OCI-LY1 (cell line): Measurements from ENCODE around the gene AQP7.

ENCODE experiments used
- H2AFZ ChIP-seq: fragments of 200-600 bp; sonication (generic), shearing (Covaris generic); 2 replicates; pipeline ENCODE4 v1.6.0; 2014; ENCODE audit warnings: antibody characterized with exemption, mild to moderate bottlenecking, low read length
- H3F3A ChIP-seq: fragments of 200-600 bp; sonication (generic), shearing (Covaris generic); 2 replicates; pipeline ENCODE4 v1.6.0; 2014; ENCODE audit warnings: mild to moderate bottlenecking, antibody characterized with exemption, low read length, moderate library complexity; ENCODE audit not compliant: insufficient read depth
- H3K27ac ChIP-seq: fragments of 200-600 bp; sonication (generic); 2 replicates; pipeline ENCODE4 v1.5.1; 2014; ENCODE audit warnings: low read length, mixed run types, mild to moderate bottlenecking, low read depth; ENCODE audit not compliant: poor library complexity, severe bottlenecking
- H3K27me3 ChIP-seq: fragments of 200-600 bp; sonication (generic); 2 replicates; pipeline ENCODE4 v1.6.0; 2014; ENCODE audit warnings: antibody characterized with exemption, mild to moderate bottlenecking, low read length, moderate library complexity; ENCODE audit not compliant: insufficient read depth
- H3K36me3 ChIP-seq: fragments of 200-600 bp; sonication (generic); 2 replicates; pipeline ENCODE4 v1.6.1; 2014; ENCODE audit warnings: mild to moderate bottlenecking, antibody characterized with exemption, low read length, moderate library complexity, mixed read lengths; ENCODE audit not compliant: insufficient read depth
- H3K4me1 ChIP-seq: fragments of 200-600 bp; sonication (generic); 2 replicates; pipeline ENCODE4 v1.5.1; 2014; ENCODE audit warnings: mild to moderate bottlenecking, low read length, moderate library complexity; ENCODE audit not compliant: insufficient read depth, severe bottlenecking
- H3K4me2 ChIP-seq: fragments of 200-600 bp; sonication (generic), shearing (Covaris generic); 2 replicates; pipeline ENCODE4 v1.6.1; 2014; ENCODE audit warnings: low read length
- H3K4me3 ChIP-seq: fragments of 200-600 bp; sonication (generic); 2 replicates; pipeline ENCODE4 v1.5.1; 2014; ENCODE audit warnings: low read length, low read depth, mild to moderate bottlenecking, mixed read lengths; ENCODE audit not compliant: poor library complexity, severe bottlenecking
- H3K79me2 ChIP-seq: fragments of 200-600 bp; shearing (Covaris generic); 2 replicates; pipeline ENCODE4 v1.6.1; 2016; ENCODE audit warnings: mixed run types, low read length, mixed read lengths; ENCODE audit not compliant: insufficient read depth
- H3K9ac ChIP-seq: fragments of 200-600 bp; sonication (generic), shearing (Covaris generic); 2 replicates; pipeline ENCODE4 v1.6.1; 2014; ENCODE audit warnings: mild to moderate bottlenecking, low read length, mixed read lengths
- H3K9me2 ChIP-seq: fragments of 200-600 bp; sonication (generic), shearing (Covaris generic); 2 replicates; pipeline ENCODE4 v1.6.1; 2014; ENCODE audit warnings: low read depth, mild to moderate bottlenecking, low read length, mixed read lengths
- H3K9me3 ChIP-seq: fragments of 200-600 bp; shearing (Covaris generic); 2 replicates; pipeline ENCODE4 v1.6.1; 2014; ENCODE audit warnings: low read length, mixed read lengths
- H4K20me1 ChIP-seq: fragments of 200-600 bp; sonication (generic), shearing (Covaris generic); 2 replicates; pipeline ENCODE4 v1.6.0; 2016; ENCODE audit warnings: mild to moderate bottlenecking, low read length; ENCODE audit not compliant: insufficient read depth
- EZH2 ChIP-seq: fragments of 200-600 bp; sonication (generic), shearing (Covaris generic); IDR thresholded peaks from 2 replicates; pipeline ENCODE4 v1.8.0; 2017; ENCODE audit warnings: borderline replicate concordance, mixed run types, mild to moderate bottlenecking, antibody characterized with exemption, low read length, moderate library complexity, mixed read lengths
- TF ChIP-seq, protein P1 (sequence below): fragments of 200-600 bp; sonication (generic), shearing (Covaris generic); IDR thresholded peaks from 2 replicates; pipeline ENCODE4 v1.5.1; 2017; ENCODE audit warnings: mild to moderate bottlenecking, antibody characterized with exemption, low read length, moderate library complexity, mixed read lengths

AQP7 gene

DNA sequence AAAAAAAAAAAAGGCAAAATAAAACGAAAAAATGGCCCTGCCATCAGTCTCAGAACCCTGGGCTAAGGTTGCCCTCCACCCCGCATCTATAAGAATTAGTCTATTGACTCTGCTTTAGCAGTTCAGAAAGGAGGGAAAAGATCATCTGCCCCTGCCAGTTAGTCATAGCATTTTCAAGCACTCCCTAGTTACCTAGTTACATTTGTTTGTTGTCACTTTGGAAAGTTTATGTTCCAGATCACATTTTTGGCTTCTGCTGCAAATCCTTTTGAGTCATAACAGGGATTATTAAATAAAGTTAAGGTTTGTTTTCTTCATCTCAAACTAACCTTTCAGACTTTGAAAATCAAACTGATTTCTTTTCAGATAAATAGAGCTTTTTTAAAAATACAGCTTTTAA is 52.1 kb downstream of the AQP7 start:
- no peaks in the 10 kb centered on the region for H3K9me2 ChIP-seq
- H3K4me3 ChIP-seq = no peak overlapping the region
- H3K27ac ChIP-seq = no peak overlapping the region
- H3K9me3 ChIP-seq = no peaks in the 10 kb centered on the region
- peaks cover 68% of the 10 kb centered on the region for H3K36me3 ChIP-seq
- H3K9ac ChIP-seq = no peak overlapping the region
- no peaks in the 10 kb centered on the region for H3K79me2 ChIP-seq
- H3F3A ChIP-seq = no peaks in the 10 kb centered on the region
- no peaks in the 10 kb centered on the region for H3K4me1 ChIP-seq
- TF ChIP-seq, protein P1, sequence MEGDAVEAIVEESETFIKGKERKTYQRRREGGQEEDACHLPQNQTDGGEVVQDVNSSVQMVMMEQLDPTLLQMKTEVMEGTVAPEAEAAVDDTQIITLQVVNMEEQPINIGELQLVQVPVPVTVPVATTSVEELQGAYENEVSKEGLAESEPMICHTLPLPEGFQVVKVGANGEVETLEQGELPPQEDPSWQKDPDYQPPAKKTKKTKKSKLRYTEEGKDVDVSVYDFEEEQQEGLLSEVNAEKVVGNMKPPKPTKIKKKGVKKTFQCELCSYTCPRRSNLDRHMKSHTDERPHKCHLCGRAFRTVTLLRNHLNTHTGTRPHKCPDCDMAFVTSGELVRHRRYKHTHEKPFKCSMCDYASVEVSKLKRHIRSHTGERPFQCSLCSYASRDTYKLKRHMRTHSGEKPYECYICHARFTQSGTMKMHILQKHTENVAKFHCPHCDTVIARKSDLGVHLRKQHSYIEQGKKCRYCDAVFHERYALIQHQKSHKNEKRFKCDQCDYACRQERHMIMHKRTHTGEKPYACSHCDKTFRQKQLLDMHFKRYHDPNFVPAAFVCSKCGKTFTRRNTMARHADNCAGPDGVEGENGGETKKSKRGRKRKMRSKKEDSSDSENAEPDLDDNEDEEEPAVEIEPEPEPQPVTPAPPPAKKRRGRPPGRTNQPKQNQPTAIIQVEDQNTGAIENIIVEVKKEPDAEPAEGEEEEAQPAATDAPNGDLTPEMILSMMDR = no peak
- no peak for TF ChIP-seq EZH2
- H3K4me2 ChIP-seq = no peak overlapping the region
- no peaks in the 10 kb centered on the region for H4K20me1 ChIP-seq
- no peaks in the 10 kb centered on the region for H3K27me3 ChIP-seq
- no peak overlapping the region for H2AFZ ChIP-seq

DNA sequence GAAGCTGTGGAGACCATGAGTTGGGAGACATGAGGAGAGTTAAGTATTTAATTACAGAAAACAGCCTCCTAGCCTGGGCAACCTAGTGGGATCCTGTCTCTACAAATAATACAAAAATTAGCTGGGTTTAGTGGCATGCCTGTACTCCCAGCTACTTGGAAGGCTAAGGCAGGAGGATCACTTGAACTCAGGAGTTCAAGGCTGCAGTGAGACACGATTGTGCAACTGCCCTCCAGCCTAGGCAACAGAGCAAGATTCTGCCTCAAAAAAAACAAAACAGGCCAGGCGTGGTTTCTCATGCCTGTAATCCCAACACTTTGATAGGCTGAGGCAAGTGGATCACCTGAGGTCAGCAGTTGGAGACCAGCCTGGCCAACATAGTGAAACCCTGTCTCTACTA is 52.6 kb downstream of the AQP7 start:
- H2AFZ ChIP-seq = no peak overlapping the region
- H3F3A ChIP-seq = no peaks in the 10 kb centered on the region
- peaks cover 66% of the 10 kb centered on the region for H3K36me3 ChIP-seq
- H3K9me2 ChIP-seq = no peaks in the 10 kb centered on the region
- H3K4me3 ChIP-seq = no peak overlapping the region
- H3K9me3 ChIP-seq = no peaks in the 10 kb centered on the region
- H4K20me1 ChIP-seq = no peaks in the 10 kb centered on the region
- no peaks in the 10 kb centered on the region for H3K79me2 ChIP-seq
- H3K27me3 ChIP-seq = no peaks in the 10 kb centered on the region
- H3K27ac ChIP-seq = no peak overlapping the region
- H3K4me2 ChIP-seq = no peak overlapping the region
- H3K9ac ChIP-seq = no peak overlapping the region
- TF ChIP-seq, protein P1 = no peak
- no peak for TF ChIP-seq EZH2
- no peaks in the 10 kb centered on the region for H3K4me1 ChIP-seq

DNA sequence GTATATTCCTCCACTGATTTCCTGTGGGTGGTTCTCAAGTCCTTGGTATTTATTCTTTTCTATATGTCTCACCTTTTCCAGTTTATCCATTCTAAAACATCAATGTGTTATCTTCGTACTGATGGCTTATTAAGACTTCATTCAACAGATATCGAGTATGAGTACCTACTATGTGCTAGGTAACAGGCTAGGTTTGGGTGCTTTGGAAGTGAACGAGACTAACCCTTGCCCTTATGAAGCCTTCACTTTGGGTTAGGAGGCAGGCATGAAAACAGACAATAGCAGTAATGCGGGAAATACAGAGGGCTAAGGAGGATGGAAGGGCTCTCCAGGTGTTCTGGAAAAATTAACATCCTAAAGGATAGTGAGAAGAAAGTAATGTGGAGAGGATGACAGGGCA is 53.4 kb downstream of the AQP7 start:
- Histone ChIP-seq H3K27ac (no peak overlapping the region), H3K4me3 (no peak overlapping the region), H3K9ac (no peak overlapping the region), H3K27me3 (no peaks in the 10 kb centered on the region), H3K36me3 (peaks cover 66% of the 10 kb centered on the region), H3K4me1 (no peaks in the 10 kb centered on the region), H3K9me2 (no peaks in the 10 kb centered on the region), H2AFZ (no peak overlapping the region), H4K20me1 (no peaks in the 10 kb centered on the region), H3K4me2 (no peak overlapping the region), H3F3A (no peaks in the 10 kb centered on the region), H3K9me3 (no peaks in the 10 kb centered on the region), H3K79me2 (no peaks in the 10 kb centered on the region)
- TF ChIP-seq, protein P1 = no peak
- TF ChIP-seq EZH2 = no peak
